Renal cortex interstitium (tissue), 11 donors: ENCODE data around the gene TRIM45. TPM values are rescaled to one million over a fixed set of nuclear protein-coding genes. Genes with fewer than 3 reads are reported as not detected.

ENCODE experiments used
- DNase-seq, 11 donors: peaks; one replicate each; pipeline ENCODE4 v3.0.0-alpha.2; 2013; ENCODE audit warnings: low read depth in 9 of 11, low spot score in 4 of 11; ENCODE audit errors: extremely low read depth in 1 of 11
- polyA plus RNA-seq, 3 donors: library from polyadenylated mRNA; unstranded; fragments of 120-200 nt; gene quantifications; one replicate each; pipeline ENCODE4 v1.2.1, GENCODE V29; 2013; ENCODE audit not compliant: insufficient read length in 3 of 3

The TRIM45 gene
- polyA plus RNA-seq, 3 donors: 20.4 to 30.3 (median 22.3) TPM

- no peak for DNase-seq
Observed at GRCh38 chr1:117076648-117077047, 44.9 kb downstream of the TRIM45 start.

DNA sequence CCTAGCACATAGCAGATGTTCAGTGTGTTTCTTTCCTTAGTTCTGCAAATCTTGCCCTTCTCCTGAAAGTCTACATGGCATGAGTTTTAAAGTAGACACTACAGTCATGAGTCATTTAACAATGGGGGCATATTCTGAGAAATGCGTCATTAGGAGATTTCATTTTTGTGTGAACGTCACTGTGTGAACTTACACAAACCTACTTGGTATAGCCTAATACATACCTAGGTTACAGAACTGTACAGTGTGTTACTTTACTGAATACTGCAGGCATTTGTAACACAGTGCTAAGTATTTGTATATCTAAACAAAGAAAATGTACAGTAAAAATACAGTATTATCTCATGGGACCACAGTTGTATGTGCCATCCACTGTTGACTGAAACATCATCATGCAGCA, 51.4 kb downstream of the TRIM45 start:
- no peak for DNase-seq

DNA sequence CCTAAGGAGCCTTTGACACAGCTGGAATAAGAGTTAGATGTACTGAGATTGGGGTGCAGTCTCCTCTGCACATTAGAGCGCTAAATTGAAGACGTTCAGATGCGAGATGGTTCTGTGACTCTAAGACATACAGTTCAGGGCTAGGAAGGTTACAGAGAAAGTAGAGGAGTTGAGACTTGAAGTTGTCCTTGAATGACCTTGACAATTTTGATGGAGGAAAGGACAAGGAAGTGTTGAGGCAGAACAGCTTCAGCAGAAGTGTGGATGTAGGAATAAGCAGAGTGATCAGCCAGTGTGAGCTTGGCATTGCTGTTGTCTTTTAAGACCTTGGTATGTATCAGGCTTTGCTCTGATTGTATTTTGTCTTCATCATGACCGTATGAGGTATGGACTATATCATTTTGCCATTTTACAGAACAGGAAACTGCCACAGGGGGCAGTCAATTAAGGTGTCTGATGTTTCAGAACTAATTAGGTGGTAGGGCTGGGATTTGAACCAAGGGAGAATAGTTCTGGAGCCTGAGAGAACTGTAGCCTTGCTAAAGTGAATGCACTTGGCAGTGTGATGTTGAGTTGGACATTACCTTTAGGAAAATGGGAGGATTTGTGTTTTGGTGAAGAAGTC, 52.2 kb downstream of the TRIM45 start:
- no peak for DNase-seq

GRCh38 chr1:117068580-117068979, 53.0 kb downstream of the TRIM45 start:
- no peak for DNase-seq

DNA sequence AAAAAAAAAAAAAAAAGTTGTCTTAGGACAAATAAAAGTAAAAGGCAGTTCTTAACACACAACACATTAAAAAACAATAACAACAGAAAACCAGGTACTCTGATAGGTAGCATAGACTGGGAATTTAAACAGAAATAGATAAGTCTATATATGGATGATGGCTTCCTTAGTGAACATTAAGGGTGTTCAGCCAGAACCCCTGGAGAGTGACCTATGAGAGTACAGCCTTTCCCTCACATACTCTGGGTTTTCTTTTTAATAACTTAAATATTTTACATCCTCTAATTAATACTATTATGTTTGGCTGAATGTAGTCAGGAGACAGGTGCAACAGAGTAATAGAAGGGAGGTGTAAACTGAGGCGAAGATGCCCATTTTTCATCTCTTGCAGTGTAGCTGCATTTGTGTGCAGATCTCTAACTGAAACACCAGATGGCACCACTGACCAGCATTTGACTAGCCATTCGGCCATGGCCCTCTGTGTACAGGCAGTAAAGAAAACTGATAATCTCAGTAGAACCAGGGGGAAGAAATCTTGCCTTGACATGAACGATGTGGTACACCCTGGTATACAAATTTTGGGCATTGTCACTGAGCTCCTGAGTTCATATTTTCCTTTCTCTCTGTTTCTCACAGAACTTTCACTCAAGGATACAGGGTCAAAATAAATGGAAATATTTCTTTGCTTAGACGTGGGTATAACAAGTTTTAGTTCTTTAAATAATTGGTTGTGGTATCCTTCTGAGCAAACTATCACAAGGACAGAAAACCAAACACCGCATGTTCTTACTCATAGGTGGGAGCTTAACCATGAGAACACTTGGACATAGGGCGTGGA, 53.8 kb downstream of the TRIM45 start:
- peak in 2 of 11 donors; percentile 31 to 49 for DNase-seq

- DNase-seq: no peak
Observed at GRCh38 chr1:117066367-117066766, 55.2 kb downstream of the TRIM45 start.

GRCh38 chr1:117061986-117062415, 59.5 kb downstream of the TRIM45 start:
- DNase-seq: no peak

Other genes with a start within 250 kb of the TRIM45 start
- gene PTGFRN, start 211.8 kb downstream of the TRIM45 start, polyA plus RNA-seq: 10 to 100 TPM; 52.8 to 56.7 (median 56.4) TPM
- gene CD101, start 120.0 kb downstream of the TRIM45 start, polyA plus RNA-seq: 1 to 10 TPM; 1.9 to 2.5 (median 2.0) TPM
- gene TTF2, start 61.4 kb downstream of the TRIM45 start, polyA plus RNA-seq: 10 to 100 TPM; 21.2 to 24.0 (median 23.2) TPM
- gene VTCN1, start 89.2 kb upstream of the TRIM45 start, polyA plus RNA-seq: 10 to 100 TPM; 15.8 to 25.1 (median 18.7) TPM
- gene MAN1A2, start 245.7 kb upstream of the TRIM45 start, polyA plus RNA-seq: 10 to 100 TPM; 40.1 to 44.2 (median 41.5) TPM